Measurements from ENCODE around the gene ADA.

Gene ADA

GRCh38 chr20:44643596-44644229, 7.8 kb downstream of the ADA start:
- DNase-seq: no peak

GRCh38 chr20:44643154-44643519, 8.4 kb downstream of the ADA start:
- no peak for DNase-seq

- no peak for DNase-seq
These were observed 9.0 kb downstream of the ADA start for GRCh38 chr20:44642203-44643153.

- DNase-seq: no peak
These were observed 10.2 kb downstream of the ADA start for GRCh38 chr20:44641325-44641724.

GRCh38 chr20:44640522-44640921, 11.0 kb downstream of the ADA start:
- DNase-seq: no peak

GRCh38 chr20:44637522-44638372, 13.8 kb downstream of the ADA start:
- DNase-seq: no peak

GRCh38 chr20:44637042-44637441, 14.5 kb downstream of the ADA start:
- no peak for DNase-seq

- DNase-seq: no peak
These were observed 15.6 kb downstream of the ADA start for GRCh38 chr20:44635877-44636276.

GRCh38 chr20:44633872-44634600, 17.5 kb downstream of the ADA start:
- no peak for DNase-seq

GRCh38 chr20:44633187-44633810, 18.2 kb downstream of the ADA start:
- no peak for DNase-seq

- DNase-seq: no peak
These were observed 19.3 kb downstream of the ADA start for GRCh38 chr20:44632103-44632752.

GRCh38 chr20:44630297-44630696, 21.2 kb downstream of the ADA start:
- no peak for DNase-seq

GRCh38 chr20:44629542-44629941, 22.0 kb downstream of the ADA start:
- DNase-seq: no peak

GRCh38 chr20:44629017-44629385, 22.5 kb downstream of the ADA start:
- DNase-seq: no peak

GRCh38 chr20:44627364-44628010, 24.0 kb downstream of the ADA start:
- DNase-seq: no peak

GRCh38 chr20:44626278-44626677, 25.2 kb downstream of the ADA start:
- DNase-seq: no peak

- DNase-seq: no peak
These were observed 26.1 kb downstream of the ADA start for GRCh38 chr20:44625361-44625760.

- DNase-seq: no peak
These were observed 26.7 kb downstream of the ADA start for GRCh38 chr20:44624743-44625271.

- DNase-seq: no peak
These were observed 27.3 kb downstream of the ADA start for GRCh38 chr20:44624152-44624551.

GRCh38 chr20:44622501-44623270, 28.8 kb downstream of the ADA start:
- DNase-seq: no peak

Measured in stimulated activated CD4-positive, alpha-beta T cell treated with anti-CD3 and anti-CD28 coated beads, Interleukin-1b, Interleukin-23, amount 100 ng/mL, for 48 hours (primary cell).